Right atrium auricular region (tissue), 2 donors: Measurements from ENCODE around the gene BTN1A1. TPM values are rescaled to one million over a fixed set of nuclear protein-coding genes. Genes with fewer than 3 reads are reported as not detected.
"Not testable (repeated sequence)": the region's sequence is repeated elsewhere in the genome, so short reads cannot be mapped to it uniquely, and the experiment has no call there.

Experiments used
- DNase-seq: peaks from one replicate; pipeline ENCODE4 v3.0.0-alpha.2; 2019; ENCODE audit warnings: low spot score
- H3K27ac ChIP-seq, 2 donors: fragments of 200-600 bp; sonication (generic); 1 replicate in 1 of 2; 2 replicates in 1 of 2; pipeline ENCODE4 v1.5.1; 2016 to 2019
- H3K27me3 ChIP-seq, 2 donors: fragments of 200-600 bp; sonication (generic); one replicate each; pipeline versions ENCODE4 v1.5.1 to v1.6.0; 2017 to 2019
- H3K36me3 ChIP-seq: fragments of 200-600 bp; sonication (generic); one replicate; pipeline ENCODE4 v1.5.1; 2016
- H3K4me1 ChIP-seq, 2 donors: fragments of 200-600 bp; sonication (generic); one replicate each; pipeline versions ENCODE4 v1.5.1 to v1.6.0; 2017 to 2019
- H3K4me3 ChIP-seq, 2 donors: fragments of 200-600 bp; sonication (generic); 1 replicate in 1 of 2; 2 replicates in 1 of 2; pipeline ENCODE4 v1.5.1; 2017 to 2019; ENCODE audit warnings: mild to moderate bottlenecking in 1 of 2, moderate library complexity in 1 of 2
- H3K9me3 ChIP-seq, 2 donors: fragments of 200-600 bp; sonication (generic); one replicate each; pipeline ENCODE4 v1.5.1; 2019
- total RNA-seq, 2 donors: library from RNA; depleted of rRNA; stranded (reverse); fragments of >200 nt; gene quantifications; one replicate each; pipeline ENCODE4 v1.1.0, GENCODE V29; 2016
- TF ChIP-seq, protein P1 (sequence below), 2 donors: fragments of 200-600 bp; sonication (generic); IDR thresholded peaks; one replicate each; pipeline ENCODE4 v1.5.1; 2019; ENCODE audit warnings: antibody characterized with exemption in 2 of 2

The BTN1A1 gene
- total RNA-seq, 2 donors from 2014 or later, result not detected

DNA sequence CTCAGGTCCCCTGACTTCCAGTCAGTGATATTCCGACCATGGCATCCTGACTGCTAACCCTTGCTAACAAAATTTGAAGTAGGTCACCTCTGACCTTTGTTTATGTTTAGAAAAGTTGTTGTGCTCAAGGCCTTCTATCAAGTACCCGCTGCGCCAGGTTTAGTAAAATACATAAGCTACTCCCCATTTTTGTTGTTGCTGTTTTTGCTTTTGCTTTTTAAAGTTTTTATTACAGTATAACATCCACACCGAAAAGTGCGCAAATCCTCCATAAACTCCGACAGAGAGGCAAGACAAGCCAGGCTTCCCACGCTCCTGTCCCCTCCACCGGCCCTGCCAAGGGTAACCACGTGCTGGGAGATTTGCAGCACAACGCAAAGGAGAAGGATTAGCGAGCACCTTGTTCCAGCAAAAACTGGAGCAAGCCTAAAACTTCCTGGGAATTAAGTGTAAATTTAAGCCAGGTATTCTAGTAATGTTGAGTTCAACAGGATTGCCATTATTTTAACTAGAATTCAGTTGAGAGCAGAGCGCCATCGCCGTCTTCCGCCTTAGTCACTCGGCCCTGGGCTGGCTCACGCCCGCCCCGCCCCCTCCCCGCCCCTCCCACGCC is 20.2 kb downstream of the BTN1A1 start:
- peaks cover 0 to 10% of the 10 kb centered on the region in 2 donors for H3K4me1 ChIP-seq
- H3K36me3 ChIP-seq, result no peaks in the 10 kb centered on the region
- DNase-seq, result peak; percentile 64
- peak overlapping the region; percentile 97 to 99 for H3K27ac ChIP-seq
- TF ChIP-seq, protein P1, sequence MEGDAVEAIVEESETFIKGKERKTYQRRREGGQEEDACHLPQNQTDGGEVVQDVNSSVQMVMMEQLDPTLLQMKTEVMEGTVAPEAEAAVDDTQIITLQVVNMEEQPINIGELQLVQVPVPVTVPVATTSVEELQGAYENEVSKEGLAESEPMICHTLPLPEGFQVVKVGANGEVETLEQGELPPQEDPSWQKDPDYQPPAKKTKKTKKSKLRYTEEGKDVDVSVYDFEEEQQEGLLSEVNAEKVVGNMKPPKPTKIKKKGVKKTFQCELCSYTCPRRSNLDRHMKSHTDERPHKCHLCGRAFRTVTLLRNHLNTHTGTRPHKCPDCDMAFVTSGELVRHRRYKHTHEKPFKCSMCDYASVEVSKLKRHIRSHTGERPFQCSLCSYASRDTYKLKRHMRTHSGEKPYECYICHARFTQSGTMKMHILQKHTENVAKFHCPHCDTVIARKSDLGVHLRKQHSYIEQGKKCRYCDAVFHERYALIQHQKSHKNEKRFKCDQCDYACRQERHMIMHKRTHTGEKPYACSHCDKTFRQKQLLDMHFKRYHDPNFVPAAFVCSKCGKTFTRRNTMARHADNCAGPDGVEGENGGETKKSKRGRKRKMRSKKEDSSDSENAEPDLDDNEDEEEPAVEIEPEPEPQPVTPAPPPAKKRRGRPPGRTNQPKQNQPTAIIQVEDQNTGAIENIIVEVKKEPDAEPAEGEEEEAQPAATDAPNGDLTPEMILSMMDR (IDR thresholded peaks at IDR 0.05), result no peak
- peak overlapping the region; percentile 62 to 65 for H3K4me3 ChIP-seq
- H3K27me3 ChIP-seq, result no peaks in the 10 kb centered on the region
- H3K9me3 ChIP-seq, result no peaks in the 10 kb centered on the region

DNA sequence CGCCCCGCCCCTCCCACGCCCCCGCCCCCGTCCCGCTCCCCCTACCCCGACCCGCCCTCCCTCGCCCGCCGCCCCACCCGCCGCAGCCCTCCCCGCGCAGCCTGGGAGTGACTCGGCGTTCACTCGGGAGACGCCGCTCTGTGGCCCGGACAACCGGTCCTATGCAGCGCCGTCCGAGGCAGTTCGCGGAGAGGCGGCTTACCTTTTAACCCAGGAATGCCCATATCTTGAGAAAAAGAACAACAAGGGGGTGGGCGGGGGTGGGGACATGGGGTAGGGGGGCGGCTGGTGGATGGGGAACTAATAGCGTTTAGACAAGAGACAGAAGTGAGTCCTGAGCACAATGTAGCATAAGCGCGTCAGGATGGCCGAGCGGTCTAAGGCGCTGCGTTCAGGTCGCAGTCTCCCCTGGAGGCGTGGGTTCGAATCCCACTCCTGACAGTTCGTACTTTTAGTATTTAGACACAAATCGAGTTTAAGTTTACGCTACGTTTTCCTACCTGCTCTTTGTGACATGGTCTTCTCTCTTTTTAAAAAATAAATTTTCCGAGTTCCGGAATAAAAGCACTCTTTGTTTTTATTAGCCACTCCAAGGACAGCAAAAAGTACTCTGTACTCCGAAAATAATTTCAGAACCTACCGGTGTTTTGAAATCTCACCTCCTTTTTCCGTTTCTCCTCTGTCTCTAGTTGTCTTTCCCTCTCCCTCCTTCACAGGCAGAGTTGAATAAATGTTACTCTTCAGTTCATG is 20.9 kb downstream of the BTN1A1 start:
- peak overlapping the region; percentile 97 to 99 for H3K27ac ChIP-seq
- peak; percentile 86 for DNase-seq
- peaks cover 0 to 14% of the 10 kb centered on the region in 2 donors for H3K4me1 ChIP-seq
- H3K9me3 ChIP-seq, result no peaks in the 10 kb centered on the region
- peak overlapping the region; percentile 62 to 65 for H3K4me3 ChIP-seq
- no peaks in the 10 kb centered on the region for H3K36me3 ChIP-seq
- no peaks in the 10 kb centered on the region for H3K27me3 ChIP-seq
- TF ChIP-seq, protein P1 (IDR thresholded peaks at IDR 0.05), result no peak

DNA sequence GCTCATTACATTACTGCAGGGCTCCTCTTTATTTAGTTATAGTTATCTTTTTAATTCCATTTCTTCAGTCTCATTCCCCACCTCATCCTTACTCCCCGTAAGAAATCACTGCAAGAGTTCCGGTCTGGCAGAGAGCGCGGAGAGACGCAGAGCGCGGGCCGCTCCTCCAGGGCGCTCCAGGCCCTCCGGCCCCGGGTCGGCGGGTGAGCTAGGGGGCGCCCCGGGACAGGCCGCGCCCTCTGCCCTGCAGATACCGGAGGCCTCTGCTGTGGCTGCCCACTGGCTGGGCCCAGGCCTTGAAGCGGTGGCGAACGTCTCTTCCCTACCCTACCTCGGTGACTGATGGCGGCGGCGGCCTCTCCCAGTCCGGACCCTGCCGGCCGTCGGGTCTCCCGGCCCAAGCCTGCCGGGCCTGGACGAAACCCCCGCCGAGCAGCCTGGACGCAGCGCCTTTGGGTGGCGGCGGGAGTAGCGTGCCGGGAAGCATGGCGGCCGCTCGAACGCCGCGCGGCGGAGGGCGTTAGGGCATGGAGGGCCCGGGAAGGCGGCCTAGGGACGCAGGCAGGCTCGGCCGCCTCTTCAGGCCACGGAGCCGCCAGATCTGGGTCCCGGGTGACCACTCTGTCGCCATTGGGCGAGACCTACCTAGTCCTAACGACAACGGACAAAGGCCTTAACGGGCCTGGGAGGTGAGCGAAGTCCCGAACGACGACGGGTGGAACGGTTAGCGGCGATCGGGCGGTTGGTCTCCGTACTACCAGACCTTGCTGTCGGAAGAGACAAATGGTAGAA is 21.7 kb downstream of the BTN1A1 start:
- TF ChIP-seq, protein P1 (IDR thresholded peaks at IDR 0.05), result peak in 1 of 2 donors; percentile 80
- peak overlapping the region; percentile 97 to 99 for H3K27ac ChIP-seq
- H3K9me3 ChIP-seq, result no peaks in the 10 kb centered on the region
- DNase-seq, result peak; percentile 73
- peak overlapping the region; percentile 62 to 65 for H3K4me3 ChIP-seq
- no peaks in the 10 kb centered on the region for H3K36me3 ChIP-seq
- peaks cover 0 to 14% of the 10 kb centered on the region in 2 donors for H3K4me1 ChIP-seq
- no peaks in the 10 kb centered on the region for H3K27me3 ChIP-seq

DNA sequence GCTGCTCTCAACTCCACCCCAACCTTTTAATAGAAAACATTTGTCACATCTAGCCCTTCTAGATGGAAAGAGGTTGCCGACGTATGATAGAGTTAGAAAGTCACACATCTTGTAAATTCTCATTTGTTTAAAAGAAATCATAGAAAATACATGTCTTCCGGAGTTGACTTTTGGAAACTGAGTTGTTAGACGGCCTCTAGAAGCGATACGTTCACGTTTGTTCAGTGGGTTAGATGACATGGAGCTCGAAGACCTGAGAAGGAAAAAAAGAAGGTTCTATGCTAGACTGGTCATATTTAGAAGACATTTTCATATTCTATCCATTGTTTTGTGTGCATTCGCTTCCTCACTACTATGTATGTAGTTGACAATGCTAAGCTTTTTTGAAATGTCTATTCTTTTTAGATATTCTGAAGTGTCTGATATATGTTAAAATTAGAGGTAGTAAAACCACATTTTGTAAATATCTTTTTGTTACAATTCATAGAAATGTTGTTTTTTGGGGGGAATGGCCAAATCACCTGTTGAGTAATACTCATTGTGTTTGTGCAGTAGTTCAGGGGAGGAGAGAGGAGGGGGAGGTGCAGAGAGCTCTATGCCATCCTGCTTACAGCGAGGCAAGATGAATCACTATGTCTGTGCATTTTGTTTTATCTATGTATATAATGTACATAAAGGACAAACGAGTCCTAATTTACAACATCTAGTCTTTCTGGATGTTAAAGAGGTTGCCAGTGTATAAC is 22.6 kb downstream of the BTN1A1 start:
- DNase-seq, H3K27me3 ChIP-seq, H3K36me3 ChIP-seq, H3K9me3 ChIP-seq: not testable (repeated sequence)
- H3K4me1 ChIP-seq, result peaks cover 0 to 14% of the 10 kb centered on the region in 2 donors
- peak overlapping the region; percentile 62 to 65 for H3K4me3 ChIP-seq
- H3K27ac ChIP-seq, result peak overlapping the region; percentile 97 to 99

DNA sequence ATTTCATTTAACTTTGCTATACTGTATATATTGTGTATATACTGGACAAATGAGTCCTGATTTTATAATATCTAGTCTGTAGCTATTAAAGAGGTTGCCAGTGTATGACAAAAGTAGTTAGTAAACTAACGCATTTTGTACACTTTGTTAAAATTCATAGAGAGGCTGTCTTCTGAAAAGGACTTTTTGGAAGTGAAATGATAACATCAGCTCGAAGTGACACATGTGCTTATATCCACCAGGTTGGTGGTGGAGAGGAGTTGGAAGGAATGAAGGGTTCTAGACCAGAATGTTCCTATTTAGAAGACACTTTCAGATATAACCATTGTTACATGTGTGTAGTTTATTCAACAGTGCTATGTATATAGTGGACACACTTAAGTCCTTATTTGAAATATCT is 24.2 kb downstream of the BTN1A1 start:
- peaks cover 0 to 14% of the 10 kb centered on the region in 2 donors for H3K4me1 ChIP-seq
- not testable (repeated sequence) for H3K4me3 ChIP-seq

DNA sequence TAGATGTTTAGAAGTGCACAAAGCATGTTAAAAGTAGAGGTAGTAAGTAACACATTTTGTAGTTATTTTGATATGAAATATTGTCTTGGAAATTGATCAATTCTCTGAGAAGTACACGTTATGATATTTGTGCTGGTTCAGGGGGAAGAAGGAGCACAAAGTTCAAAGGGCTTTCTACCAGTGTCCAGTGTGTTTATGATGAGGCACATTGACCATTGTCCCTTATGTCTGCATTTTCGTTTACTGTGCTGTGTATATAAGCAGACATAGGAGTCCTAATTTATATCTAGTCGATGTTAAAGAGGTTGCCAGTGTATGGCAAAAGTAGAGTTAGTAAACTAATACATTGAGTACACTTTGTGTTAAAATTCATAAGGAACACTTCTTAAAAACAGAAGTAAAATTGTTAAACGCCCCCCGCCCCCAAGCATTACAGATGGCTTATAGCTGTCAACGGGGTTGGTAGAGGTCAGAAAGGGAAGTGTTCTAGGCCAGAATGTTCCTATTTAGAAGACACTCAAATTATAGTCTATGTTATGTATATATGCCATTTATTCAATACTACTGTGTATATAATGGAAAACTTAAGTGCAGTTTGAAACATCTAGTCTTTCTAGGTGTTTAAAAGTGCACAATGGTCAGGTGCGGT is 24.7 kb downstream of the BTN1A1 start:
- Histone ChIP-seq H3K27me3 (no peaks in the 10 kb centered on the region), H3K27ac (no peak overlapping the region), H3K4me3 (no peak overlapping the region), H3K9me3 (no peaks in the 10 kb centered on the region), H3K4me1 (peaks cover 0 to 14% of the 10 kb centered on the region in 2 donors), H3K36me3 (no peaks in the 10 kb centered on the region)
- DNase-seq, result no peak
- TF ChIP-seq, protein P1 (IDR thresholded peaks at IDR 0.05), result no peak

More for the DNA sequence above, 24.2 kb downstream of the BTN1A1 start:
- not testable (repeated sequence) for H3K27ac ChIP-seq, H3K36me3 ChIP-seq, H3K9me3 ChIP-seq, DNase-seq, H3K27me3 ChIP-seq
